ENCODE data around the gene STRBP.
"Not testable (repeated sequence)": the region's sequence is repeated elsewhere in the genome, so short reads cannot be mapped to it uniquely, and the experiment has no call there.

Gene STRBP

DNA sequence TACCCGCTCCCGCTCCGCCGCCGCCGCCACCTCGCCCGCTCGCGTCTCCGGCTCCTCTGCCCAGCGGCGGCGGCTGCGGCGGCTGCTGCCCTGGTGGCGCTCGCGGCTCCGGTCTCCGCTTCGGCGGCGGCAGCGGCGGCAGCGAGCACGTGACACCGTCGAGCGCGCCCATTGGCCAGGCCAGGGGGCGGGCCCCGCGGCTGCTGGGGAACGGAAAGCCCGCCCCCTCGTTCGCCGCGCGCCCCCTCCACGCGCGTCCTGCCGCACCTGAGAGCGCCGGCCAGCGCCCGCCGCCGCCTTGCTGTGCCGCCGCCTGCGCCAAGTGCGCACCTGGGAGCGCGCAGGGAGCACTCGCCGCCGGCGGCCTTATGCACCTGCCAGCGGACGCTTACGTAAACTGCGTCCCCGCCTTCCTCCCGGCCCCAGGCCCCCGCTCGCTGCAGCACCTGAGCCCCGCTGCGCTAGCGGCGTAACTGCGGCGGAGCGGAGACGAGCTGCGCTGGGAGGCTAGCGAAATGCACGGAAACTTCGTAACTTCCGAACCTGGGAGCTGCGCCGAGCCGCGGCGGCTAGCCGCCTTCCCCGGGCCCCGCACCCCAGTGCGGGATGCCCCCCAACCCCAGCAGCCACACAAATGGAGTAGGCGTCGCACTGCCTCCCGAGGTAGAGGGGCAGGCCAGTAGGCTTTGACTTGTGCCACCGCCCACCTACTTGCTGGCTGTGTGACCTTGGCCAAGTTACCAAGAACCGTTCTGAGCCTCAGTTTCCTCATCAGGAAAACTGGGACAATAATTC is at the start of gene STRBP:
STRBP (minus strand) TSS at position 122 of the 795 bp plus-strand sequence. CDS start 84,452 bp downstream, outside the sequence.
- DNase-seq = peak; percentile 93 to 97 (median 96)

DNA sequence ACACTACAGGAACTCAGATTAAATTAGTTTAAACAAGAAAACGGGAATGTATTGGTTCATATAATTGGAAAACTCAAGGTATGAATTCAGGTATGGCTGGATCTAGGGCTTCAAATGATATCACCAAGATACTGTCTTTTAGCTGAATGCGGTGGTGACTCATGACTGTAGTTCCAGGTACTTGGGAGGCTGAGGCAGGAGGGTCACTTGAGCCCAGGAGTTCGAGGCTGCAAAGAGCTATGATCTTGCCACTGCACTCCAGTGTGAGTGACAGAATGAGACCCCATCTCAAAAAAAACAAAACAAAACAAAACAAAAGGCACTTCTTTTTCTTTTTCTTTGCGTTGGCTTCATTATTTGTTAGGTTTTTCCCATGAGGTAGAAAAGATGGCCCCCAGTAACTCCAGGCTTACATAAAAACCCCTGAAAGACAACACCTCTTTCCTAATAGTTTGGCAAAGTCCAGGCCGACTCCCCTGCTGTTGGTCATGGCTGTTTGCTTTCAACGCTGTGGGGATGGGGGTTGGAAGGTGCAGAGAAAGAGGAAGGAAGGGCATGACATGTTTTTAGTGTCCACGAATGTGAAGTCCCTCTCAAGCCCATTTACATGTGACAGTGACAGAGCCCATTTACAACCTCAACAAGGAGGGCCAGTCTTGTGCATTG is 47.8 kb upstream of the STRBP start:
- DNase-seq = peak; percentile 89 to 91 (median 90)

DNA sequence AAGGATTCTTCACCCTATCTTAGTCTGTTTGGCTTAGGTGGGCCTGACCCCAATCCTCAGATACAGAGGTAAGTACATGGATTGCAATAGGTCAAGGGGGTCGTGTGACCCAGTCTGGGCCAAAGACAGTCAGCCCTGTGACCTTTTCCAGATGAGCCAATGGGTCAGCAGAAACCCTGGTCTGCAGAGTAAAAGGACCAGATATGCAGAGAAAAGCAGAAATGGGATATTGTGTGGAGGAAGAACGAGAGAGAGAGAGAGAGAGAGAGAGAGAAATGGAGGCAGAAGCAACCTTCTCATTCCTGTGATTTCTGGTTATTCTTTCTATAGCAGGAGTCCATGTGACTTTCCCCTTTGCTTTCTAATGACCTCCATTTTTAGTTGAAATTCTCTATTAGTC is 47.2 kb upstream of the STRBP start:
- DNase-seq = peak in 1 of 3 donors; percentile 29

DNA sequence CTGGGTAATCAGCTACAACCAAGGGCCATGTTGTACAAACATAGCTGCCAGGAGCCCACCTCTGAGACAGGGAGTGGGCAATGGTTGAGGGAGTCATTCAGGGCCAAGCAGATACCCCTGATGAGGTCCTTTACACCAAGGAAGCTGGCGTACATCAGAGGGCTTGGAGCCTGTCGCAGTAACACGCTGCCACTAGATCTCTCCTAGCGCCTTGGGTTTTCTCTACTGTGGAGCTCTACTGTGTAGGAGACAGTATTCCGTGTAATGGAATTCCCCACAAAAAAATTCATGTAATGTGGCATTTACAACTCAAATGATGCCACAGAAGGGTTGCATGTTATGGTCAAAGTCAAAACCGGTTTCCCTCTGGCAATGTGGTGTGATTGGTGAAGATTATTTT is 46.2 kb upstream of the STRBP start:
- DNase-seq = no peak

DNA sequence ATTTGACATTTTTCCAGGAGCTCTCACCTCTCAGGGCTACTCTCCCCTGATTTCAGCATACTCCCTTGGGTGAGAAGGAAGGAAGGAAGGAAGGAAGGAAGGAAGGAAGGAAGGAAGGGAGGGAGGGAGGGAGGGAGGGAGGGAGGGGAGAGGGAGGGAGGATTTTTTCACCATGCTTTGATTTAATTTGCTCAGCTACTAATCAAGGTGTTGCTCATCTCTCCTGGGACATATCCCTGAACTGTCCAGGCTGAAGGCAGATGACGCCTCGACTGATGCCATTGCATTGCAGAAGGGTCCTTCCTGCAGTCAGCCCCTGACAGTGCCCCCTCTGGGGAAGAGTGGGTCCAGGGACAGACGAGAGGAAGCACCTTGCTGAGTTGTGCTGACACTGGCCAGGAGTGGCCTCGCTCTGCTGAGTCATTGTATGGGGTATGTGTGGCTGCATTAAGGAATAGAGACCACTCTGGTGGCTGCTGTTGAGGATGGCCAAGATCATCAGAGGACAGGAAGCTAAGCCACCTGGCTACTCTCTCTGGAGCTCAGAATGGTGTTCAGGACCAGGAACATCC is 44.0 kb upstream of the STRBP start:
- DNase-seq = no peak

DNA sequence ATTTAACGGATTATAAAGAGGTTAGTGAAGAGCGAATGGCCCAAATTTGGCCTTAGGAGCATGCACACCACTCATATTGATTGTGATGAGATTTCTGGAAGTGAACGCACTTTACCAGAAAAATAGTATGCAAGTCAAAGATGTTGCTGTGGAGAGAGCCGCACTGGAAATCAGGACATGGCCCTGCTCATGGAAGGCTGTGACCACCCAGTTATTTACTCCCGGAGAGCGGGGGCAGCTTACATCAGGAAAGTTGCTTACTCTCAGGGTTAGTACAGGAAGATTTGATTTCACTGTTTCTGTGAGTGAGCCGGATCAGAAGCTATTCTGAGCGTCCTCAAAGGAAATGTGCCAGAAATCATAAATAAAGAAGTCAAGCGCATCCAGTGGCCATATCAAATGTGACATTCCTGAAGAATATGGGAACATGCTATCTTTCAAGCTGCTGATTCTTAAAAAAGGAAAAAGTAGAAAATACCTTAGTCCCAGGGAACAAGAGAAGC is 42.9 kb upstream of the STRBP start:
- DNase-seq = no peak

DNA sequence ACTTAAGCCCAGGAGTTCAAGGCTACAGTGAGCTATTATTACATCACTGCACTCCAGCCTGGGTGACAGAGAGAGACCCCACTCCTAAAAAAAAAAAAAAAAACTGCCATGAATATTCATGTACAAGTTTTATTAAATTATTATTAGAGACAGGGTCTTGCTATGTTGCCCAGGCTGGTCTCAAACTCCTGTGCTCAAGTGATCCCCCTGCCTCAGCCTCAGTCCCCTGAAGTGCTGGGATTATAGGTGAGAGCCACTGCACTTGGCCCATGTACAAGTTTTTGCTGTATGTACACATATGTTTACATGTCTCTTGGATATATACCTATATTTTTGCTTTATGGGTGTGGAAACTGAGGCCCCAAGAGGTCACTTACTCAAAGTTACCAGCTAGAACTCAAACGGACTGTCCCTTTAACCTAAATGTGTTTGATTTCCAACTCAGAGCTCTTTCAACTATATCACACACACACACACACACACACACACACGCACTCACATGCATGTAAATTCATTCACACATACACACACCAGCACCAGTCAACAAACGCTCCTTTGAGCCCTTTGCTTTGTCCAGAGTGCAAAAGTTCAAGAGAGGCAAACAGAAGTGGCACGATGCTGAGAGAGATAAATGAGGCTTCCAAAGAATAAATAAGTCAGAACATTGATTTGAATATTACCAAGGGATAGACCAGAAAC is 42.3 kb upstream of the STRBP start:
- no peak for DNase-seq

DNA sequence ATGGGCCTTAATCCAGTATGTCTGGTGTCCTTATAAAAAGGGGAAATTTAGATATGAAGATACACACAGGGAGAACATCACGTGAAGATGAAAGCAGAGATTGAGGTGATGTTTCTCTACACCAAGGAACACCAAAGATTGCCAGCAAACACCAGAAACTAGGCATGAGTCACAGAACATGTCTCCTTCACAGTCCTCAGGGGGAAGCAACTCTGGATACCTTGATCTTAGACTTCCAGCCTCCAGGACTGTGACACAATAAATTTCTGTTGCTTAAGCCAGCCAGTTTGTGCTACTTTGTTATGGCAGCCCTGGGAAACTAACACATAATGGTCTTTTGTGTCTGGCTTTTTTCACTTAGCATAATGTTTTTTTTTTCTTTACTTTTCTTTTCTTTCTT is 41.2 kb upstream of the STRBP start:
- no peak for DNase-seq

DNA sequence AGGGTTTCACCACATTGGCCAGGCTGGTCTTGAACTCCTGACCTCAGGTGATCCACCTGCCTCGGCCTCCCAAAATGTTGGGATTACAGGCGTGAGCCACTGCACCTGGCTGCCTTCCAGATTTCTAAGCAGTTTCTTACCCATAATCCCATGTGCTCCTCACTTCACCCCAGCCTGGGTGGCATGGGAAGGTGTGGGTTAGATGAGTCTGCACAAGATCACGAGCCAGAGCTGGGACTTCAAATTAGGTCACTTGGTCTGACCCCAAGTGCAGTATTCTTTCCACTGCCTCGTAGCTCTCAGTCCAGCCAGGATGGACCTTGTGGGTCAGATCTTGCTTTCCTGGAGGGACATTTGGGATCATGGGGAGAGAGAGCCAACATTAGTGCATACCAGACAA is 37.5 kb upstream of the STRBP start:
- DNase-seq = no peak

DNA sequence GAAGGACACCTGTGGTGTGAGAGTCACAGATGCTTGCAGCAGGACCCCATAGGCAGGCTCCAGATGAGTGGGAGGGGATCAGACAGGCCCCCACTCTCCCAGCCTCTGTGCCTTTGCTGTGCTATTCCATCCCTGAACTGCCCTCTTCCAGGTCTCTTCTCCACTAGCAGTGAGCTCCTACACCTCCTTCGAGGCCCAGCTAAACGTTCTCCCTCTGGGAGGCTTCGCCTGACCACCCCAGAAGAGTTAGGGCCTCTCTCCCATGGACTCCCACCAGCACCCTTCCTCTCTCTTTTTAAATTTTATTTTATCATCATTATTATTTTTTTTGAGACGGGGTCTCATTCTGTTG is 35.9 kb upstream of the STRBP start:
- no peak for DNase-seq

DNA sequence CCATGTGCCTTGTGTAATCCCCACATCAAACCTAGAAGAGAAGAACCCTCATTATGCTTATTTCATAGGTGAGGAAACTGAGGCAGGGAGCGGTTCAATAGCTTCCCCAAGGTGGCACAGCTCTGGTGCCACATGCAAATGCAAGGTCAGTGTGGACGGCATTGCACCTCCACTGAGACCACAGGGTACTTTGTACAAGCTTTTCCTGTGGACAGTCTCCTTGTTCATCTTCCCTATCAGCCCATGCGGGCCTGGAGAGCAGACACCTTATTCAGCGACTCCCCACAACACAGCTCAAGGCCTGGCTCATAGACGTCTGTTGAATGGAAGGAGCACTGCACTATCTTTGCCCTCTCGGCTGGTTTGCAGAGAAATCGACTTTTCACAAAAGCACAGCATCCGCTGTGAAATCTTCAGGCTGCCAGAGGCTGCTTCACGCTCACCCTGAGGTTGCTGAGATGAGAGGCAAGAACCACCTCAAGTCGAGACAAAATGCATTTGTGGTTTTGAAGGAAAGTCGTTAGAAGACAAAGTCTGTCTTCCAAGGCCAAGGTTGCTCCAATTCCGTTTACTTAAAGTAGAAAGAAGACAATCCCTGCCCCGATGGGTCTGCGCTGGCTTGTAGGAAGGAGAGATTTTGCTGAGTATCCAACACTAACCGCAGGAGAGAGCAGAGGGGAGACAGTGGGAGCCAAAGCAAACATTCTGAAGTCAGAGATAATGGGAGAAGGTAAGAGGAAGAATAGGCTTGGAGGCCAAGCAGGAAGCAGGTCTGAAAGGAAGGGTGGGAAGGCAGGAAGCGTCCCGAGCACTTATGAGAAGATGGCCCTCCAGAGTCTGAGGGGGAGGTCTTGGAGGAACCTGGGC is 34.2 kb upstream of the STRBP start:
- no peak for DNase-seq

DNA sequence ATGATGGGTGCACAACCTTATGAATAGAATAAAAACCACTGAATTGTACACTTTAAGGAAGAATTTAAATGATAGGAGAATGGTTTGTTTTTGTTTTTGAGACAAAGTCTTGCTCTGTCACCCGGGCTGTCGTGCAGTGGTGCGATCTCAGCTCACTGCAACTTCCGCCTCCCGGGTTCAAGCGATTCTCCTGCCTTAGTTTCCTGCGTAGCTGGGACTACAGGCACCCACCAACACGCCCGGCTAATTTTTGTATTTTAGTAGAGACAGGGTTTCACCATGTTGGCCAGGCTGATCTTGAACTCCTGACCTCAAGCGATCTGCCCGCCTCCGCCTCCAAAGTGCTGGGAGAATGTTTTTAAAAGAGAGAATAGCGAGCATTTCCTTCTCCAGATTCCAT is 33.5 kb upstream of the STRBP start:
- not testable (repeated sequence) for DNase-seq

DNA sequence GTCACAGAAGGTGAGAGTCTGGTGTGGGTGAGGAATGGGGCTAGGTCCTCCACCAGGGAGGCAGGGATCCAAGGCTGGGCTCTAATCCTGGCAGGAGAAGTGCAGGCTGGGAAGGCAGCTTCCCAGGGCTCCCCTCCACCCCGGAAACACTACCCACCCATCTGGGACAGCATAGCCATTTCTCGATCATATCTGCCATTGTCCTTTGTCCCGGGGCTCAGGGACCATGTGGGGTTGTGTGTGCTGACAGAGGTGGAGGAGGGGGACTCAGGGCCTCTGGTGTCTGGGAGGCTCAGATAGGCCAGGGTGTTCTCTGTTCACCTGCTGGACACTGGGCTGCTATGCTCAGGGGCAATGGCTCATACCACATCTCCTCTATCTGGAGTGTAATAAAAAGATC is 32.2 kb upstream of the STRBP start:
- DNase-seq = no peak

DNA sequence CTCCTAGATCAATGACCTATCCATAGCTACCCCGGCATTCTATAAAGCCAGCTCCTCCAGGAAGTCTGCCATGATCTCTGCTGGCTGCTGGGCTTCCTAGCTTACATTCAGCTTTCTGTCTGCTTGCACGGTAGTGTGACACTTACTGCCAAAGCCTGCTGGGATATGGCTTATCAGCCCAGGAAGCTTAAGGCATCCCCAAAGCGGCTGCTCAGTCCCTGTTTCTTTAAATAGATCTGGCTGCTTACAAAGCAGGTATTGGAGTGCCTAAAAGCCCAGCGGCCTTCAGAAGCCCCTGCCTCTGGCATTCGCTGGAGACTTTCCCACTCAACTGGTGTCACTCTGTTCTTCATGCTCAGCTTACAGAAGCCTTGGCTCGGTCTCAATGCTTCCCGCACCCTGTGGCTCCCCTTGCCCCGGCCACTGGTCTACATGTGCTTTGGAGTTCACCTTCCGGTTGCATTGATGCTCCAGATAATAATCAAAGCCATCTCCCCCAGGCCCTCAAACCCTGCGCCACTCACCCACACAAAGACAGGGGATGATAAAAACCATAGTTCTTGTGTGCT is 31.3 kb upstream of the STRBP start:
- DNase-seq = no peak

DNA sequence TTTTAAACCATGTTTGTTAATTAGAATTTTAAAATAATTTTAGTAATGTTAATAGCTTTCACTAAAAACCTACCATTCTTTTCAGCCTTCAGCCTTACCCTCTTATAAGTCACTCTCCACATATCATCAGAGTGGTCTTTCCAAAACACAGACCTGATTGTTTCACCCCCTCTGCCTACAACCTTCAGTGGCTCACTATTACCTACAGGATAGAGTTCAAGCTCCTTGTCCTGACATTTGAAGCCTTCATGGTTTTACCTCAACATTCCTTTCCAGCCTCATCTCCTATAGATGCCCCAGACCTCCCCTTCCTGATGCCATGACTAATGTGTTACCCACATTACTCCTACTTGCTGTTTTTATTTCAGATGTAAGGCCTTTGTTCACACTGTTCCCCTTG is 27.8 kb upstream of the STRBP start:
- DNase-seq = no peak

DNA sequence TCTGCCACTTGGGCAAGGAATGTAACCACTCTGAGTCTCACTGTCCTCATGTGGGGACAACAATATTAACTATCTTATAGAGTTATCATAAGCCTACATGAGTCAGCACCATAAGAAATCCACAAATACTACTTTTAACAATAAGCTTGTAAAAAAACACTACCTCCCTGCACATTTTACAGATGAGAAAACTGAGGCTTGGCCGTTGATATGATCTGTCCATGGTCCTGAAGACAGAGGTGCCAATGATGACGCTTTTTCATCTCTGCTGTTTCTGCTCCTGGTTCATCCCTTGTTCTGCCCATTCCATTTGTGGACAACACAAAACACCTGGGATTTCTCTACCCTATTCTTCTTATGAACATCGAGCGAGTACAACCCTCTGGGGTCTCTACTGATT is 23.4 kb upstream of the STRBP start:
- DNase-seq = no peak

DNA sequence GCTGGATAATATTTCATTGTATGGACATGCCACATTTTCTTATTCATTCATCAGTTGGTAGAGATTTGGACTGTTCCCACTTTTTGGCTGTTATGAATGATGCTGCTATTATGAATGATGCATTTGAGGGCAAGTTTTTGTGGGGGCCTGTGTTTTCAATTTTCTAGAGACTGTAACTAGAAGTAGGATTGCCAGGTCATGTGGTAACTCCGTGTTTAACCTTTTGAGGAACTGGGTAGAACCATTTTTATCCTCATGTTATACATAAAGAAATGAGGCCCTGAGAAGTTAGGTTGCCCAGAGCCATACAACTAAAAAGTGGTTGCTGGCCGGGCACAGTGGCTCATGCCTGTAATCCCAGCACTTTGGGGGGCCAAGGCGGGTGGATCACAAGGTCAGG is 22.4 kb upstream of the STRBP start:
- no peak for DNase-seq

DNA sequence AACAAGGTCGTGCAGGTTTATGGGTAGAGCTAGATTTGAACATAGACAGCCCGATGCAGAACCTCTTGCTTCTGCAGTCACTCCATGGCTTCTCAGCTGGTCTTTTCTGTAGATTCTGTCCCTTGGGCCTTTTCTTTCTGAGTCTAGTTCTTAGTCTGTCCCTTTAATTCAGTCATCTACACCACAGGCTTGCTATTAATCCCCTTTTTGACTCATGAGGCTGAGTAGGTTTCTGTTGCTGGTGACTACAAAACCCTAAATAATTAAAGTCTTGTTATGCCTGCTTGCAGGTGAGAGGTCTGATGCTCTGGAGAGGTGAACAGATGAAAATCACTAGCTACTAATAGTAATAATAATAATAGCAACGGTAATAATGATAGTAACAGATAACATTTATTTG is 19.3 kb upstream of the STRBP start:
- DNase-seq = no peak

DNA sequence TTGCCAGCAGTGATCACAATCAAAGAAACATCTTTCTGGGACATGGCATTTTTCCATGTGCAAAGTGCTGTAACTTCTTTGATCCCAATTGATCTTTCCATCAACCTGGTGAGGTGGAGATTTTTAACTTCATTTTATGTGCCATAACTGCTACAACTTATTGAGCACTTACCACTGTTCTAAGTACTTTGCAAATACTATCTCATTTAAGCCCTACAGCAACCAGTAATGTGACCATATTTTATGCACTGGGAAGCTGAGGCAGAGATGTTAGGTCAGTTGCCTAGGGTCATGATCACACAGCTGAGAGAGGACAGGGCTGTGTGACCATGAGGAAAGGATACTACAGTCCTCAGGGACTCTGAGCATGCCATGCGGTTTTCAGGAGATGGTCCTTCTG is 17.9 kb upstream of the STRBP start:
- no peak for DNase-seq

DNA sequence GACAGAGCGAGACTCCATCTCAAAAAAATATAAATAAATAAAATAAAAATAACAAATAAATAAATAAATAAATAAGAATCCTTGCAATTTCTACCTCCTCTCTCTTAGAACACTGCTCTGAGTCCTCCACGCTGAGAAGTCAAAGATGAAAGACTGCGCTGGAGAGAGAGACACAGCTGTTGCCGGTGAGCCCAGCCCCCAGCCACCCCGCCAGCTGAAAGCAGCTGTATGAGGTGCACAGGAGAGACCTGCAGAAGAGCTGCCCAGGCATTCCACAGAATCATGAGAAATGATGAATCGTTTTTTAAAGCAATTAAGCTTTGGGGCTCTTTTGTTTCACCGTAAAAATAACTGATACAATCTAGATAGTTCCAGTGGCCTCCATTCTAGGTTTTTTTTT is 16.3 kb upstream of the STRBP start:
- DNase-seq = no peak

DNA sequence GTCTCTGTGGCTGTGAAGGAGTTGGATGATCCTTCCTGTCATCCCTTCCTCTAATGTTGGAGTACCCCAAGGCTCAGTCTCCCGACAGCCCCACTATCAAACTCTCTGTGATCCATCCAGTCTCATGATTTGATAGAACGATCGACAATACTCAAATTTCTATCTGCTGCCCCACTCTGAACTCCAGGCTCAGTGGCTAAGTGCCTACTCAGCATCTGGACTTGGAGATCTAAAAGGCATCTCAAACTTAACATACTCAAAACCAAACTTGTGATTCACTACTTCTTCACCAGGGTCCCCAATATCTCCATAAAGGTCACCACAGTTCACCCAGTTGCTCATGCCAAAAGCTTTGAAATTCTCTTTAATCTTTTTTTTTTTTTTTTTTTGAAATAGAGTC is 15.1 kb upstream of the STRBP start:
- no peak for DNase-seq

DNA sequence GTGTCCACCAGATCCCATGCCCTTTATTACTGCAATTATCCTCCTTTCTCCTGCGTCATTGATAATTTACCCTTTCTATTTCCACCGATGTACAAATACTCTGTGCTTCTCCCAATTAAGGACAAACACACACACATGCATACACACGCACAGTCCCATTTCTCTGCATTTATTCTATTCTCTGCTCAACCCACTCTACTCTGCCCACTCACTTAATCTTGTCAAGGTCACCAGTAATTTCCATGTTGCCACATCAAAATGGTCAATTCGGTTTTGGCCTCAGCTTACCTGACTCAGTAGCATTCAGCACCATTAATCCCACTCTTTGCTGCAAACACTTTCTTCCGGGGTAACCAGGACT is 14.6 kb upstream of the STRBP start:
- DNase-seq = no peak

Data from suppressor macrophage treated with lipopolysaccharide for 1 hour (primary cell).